OCI-LY7 (cell line): ENCODE results near the gene TCAP. TPM values are rescaled to one million over a fixed set of nuclear protein-coding genes. Genes with fewer than 3 reads are reported as not detected.

Experiments used
- BruUV-seq: library from RNA; stranded (reverse); fragments of 400-500 nt; replicated peaks from 2 replicates; lab custom pipeline; 2021; lab: Mats Ljungman, UMichigan
- CTCF ChIA-PET: fragments of 300-600 bp; sonication (Branson Sonifier 250); formaldehyde crosslinking; loops from one replicate; lab custom pipeline; 2022; ENCODE audit warnings: antibody characterized with exemption; ENCODE audit not compliant: unreplicated experiment; lab: Charles Lee
- POLR2A ChIA-PET: fragments of 300-600 bp; sonication (Branson Sonifier 250); formaldehyde crosslinking; loops from one replicate; lab custom pipeline; 2022; ENCODE audit warnings: antibody characterized with exemption; lab: Charles Lee
- DNase-seq: peaks from one replicate; pipeline ENCODE4 v3.0.0-alpha.2; 2015; ENCODE audit warnings: low spot score
- H2AFZ ChIP-seq: fragments of 200-600 bp; sonication (generic), shearing (Covaris generic); 2 replicates; pipeline ENCODE4 v1.6.1; 2014; ENCODE audit warnings: mild to moderate bottlenecking, antibody characterized with exemption, low read length, moderate library complexity
- H3K27ac ChIP-seq: fragments of 200-600 bp; sonication (generic); 2 replicates; pipeline ENCODE4 v1.5.1; 2014; ENCODE audit warnings: mixed run types, low read depth, mild to moderate bottlenecking, moderate library complexity, low read length, inconsistent platforms; ENCODE audit not compliant: poor library complexity, severe bottlenecking
- H3K36me3 ChIP-seq: fragments of 200-600 bp; sonication (generic); 2 replicates; pipeline ENCODE4 v1.6.1; 2014; ENCODE audit warnings: mild to moderate bottlenecking, antibody characterized with exemption, low read length, moderate library complexity, mixed read lengths; ENCODE audit not compliant: insufficient read depth
- H3K4me1 ChIP-seq: fragments of 200-600 bp; sonication (generic); 2 replicates; pipeline ENCODE4 v1.5.1; 2014; ENCODE audit warnings: mild to moderate bottlenecking, low read length; ENCODE audit not compliant: insufficient read depth, poor library complexity, severe bottlenecking
- H3K4me2 ChIP-seq: fragments of 200-600 bp; sonication (generic); 2 replicates; pipeline ENCODE4 v1.6.1; 2014; ENCODE audit warnings: mild to moderate bottlenecking, low read length
- H3K4me3 ChIP-seq: fragments of 200-600 bp; sonication (generic); 2 replicates; pipeline ENCODE4 v1.5.1; 2014; ENCODE audit warnings: mild to moderate bottlenecking, low read depth, low read length; ENCODE audit not compliant: poor library complexity, severe bottlenecking
- H3K79me2 ChIP-seq: fragments of 200-600 bp; sonication (generic); 2 replicates; pipeline ENCODE4 v1.6.1; 2016; ENCODE audit warnings: low read depth, mild to moderate bottlenecking, low read length, moderate library complexity, mixed read lengths; ENCODE audit not compliant: insufficient read depth
- H3K9me2 ChIP-seq: fragments of 200-600 bp; sonication (generic); 2 replicates; pipeline ENCODE4 v1.6.1; 2016; ENCODE audit warnings: mild to moderate bottlenecking, low read length, mixed read lengths; ENCODE audit not compliant: insufficient read depth
- H3K9me3 ChIP-seq: fragments of 200-600 bp; sonication (generic); 2 replicates; pipeline ENCODE4 v1.6.1; 2014; ENCODE audit warnings: mild to moderate bottlenecking, mixed run types, low read length, mixed read lengths
- H4K20me1 ChIP-seq: fragments of 200-600 bp; sonication (generic); 2 replicates; pipeline ENCODE4 v1.6.1; 2014; ENCODE audit warnings: mild to moderate bottlenecking, antibody characterized with exemption, low read length, moderate library complexity, mixed read lengths; ENCODE audit not compliant: insufficient read depth
- EZH2phosphoT487 ChIP-seq: fragments of 200-600 bp; sonication (generic); IDR thresholded peaks from 2 replicates; pipeline ENCODE4 v1.6.1; 2018; ENCODE audit warnings: low read depth, borderline replicate concordance, mild to moderate bottlenecking, mixed run types, antibody characterized with exemption, low read length, moderate library complexity, mixed read lengths
- intact Hi-C: fragments of 100-400 bp; cut with micrococcal nuclease; formaldehyde crosslinking; loops from one replicate; pipeline ENCODE4 v1.10.0; 2022; ENCODE audit not compliant: unreplicated experiment
- total RNA-seq, 2 experiments: library from RNA; depleted of rRNA in 1 of 2; stranded (reverse); fragments of >200 nt in 1 of 2; shearing (Covaris generic) in 1 of 2; gene quantifications; 2 replicates each; pipeline ENCODE4 v1.2.3, GENCODE V29; 2014 to 2022
- TF ChIP-seq, protein P1 (sequence below): fragments of 200-600 bp; sonication (generic); conservative IDR thresholded peaks from 2 replicates; pipeline ENCODE4 v1.5.1; 2014; ENCODE audit warnings: mild to moderate bottlenecking, antibody characterized with exemption, low read length, moderate library complexity, mixed read lengths

TCAP gene
- total RNA-seq, 2 experiments from 2014 or later: 1.5 to 2.7 TPM

DNA sequence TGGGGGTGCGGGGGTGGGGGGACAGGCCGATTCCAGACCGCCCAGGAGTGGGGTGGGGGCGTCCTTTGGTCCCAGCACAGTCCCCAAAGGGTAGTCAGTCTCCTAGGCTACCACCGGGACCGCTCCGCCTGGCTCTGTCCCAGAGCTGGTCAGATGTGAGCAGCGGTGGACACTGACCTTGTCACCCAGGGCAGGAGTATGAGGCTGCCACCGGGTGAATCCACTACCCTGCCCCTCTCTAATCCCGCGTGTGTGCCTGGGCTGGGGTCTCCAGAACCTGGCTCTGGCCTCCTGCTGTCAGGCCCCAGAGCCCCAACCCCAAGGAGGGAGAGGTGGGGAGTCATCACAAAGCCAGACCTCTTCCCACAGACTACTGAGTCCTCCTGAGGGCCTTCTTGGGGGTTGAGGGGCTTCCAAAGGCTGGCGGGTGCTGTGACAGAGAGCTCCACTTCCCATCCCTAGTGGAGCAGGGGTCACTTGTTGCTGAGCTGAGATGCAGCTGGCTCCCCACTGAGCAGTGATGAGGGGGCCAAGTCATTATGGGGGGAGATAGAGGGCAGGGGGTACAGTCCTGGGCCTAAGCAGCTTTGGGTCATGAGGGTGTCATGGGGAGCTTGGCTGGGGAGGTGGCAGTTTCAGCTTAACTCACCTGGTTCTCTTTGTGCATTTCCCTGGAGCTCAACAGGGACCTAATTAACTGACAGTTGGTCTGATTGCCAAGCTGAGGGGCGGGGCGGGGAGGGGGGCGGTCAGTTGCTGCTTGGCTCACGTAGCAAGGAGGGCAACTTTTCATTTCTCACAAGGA lies 37.2 kb upstream of the TCAP start:
- Histone ChIP-seq H3K27ac (no peak overlapping the region), H3K9me3 (no peaks in the 10 kb centered on the region), H3K4me2 (no peak overlapping the region), H3K4me3 (no peak overlapping the region), H3K4me1 (peaks cover 22% of the 10 kb centered on the region), H3K9me2 (no peaks in the 10 kb centered on the region), H4K20me1 (no peaks in the 10 kb centered on the region), H3K36me3 (no peaks in the 10 kb centered on the region), H2AFZ (no peak overlapping the region), H3K79me2 (no peaks in the 10 kb centered on the region)
- BruUV-seq: no TSS peak
- CTCF ChIA-PET: interaction anchor here (0.6 to 0.7 kb wide), 2 partner anchors 43 to 228 kb away, joined by 5 to 6 read pairs; no protein-coding TSS in a partner anchor
- no peak for DNase-seq
- POLR2A ChIA-PET: interaction anchor here (0.6 to 1.5 kb wide), 2 partner anchors 10 to 393 kb away, joined by 3 to 6 read pairs; no protein-coding TSS in a partner anchor
- no peak for TF ChIP-seq EZH2phosphoT487
- TF ChIP-seq, protein P1, sequence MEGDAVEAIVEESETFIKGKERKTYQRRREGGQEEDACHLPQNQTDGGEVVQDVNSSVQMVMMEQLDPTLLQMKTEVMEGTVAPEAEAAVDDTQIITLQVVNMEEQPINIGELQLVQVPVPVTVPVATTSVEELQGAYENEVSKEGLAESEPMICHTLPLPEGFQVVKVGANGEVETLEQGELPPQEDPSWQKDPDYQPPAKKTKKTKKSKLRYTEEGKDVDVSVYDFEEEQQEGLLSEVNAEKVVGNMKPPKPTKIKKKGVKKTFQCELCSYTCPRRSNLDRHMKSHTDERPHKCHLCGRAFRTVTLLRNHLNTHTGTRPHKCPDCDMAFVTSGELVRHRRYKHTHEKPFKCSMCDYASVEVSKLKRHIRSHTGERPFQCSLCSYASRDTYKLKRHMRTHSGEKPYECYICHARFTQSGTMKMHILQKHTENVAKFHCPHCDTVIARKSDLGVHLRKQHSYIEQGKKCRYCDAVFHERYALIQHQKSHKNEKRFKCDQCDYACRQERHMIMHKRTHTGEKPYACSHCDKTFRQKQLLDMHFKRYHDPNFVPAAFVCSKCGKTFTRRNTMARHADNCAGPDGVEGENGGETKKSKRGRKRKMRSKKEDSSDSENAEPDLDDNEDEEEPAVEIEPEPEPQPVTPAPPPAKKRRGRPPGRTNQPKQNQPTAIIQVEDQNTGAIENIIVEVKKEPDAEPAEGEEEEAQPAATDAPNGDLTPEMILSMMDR: no peak
- intact Hi-C loops: no loop called here

DNA sequence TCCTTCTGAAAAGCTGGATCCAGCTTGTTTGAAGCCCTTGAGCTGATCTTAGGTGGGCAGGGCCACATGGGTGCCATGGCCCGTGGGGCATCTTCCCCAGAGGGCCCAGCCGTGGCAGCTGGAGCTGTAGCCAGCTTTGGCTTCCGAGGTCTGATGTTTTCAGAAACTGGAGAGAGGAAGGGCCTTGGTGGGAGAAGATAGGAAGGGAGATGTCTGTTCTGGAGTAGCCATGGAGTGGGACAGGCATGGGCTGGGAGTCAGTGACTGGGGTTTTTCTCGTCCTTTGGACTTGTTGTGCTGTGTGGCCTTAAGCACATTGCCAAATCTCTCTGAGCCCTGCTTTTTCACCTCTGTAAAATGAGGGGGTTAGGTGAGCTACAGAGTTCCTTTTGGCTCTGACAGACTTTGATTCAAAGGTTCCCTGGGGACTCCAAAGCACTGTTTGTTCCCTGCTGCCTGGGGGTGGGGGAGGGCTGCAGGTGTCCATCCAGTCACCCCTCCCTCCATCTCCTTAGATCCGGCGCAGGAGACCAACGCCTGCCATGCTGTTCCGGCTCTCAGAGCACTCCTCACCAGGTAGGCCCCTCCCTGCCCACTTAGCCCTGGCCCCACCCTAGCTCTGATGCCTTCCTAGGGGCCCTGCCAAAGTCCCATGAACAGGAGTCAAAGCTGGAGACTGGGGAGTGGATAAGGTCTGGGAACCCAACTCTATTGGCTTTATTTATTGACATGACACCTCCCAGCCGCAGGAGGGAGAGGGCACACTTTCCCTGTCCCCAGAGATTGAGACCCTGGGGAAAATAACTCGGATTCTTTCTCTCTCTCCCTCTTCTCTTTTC lies 36.3 kb upstream of the TCAP start:
- no peak overlapping the region for H2AFZ ChIP-seq
- ChIA-PET POLR2A (interaction anchor here (1.5 kb wide), 1 partner anchor 9 kb away, joined by 6 read pairs; no protein-coding TSS in a partner anchor), CTCF (interaction anchor here (0.6 kb wide), 1 partner anchor 328 kb away, joined by 3 read pairs; no protein-coding TSS in a partner anchor)
- no peaks in the 10 kb centered on the region for H4K20me1 ChIP-seq
- H3K36me3 ChIP-seq: no peaks in the 10 kb centered on the region
- no peak overlapping the region for H3K4me2 ChIP-seq
- TF ChIP-seq, protein P1: no peak
- no peak for TF ChIP-seq EZH2phosphoT487
- intact Hi-C loops: no loop called here
- H3K79me2 ChIP-seq: no peaks in the 10 kb centered on the region
- no peak overlapping the region for H3K27ac ChIP-seq
- peaks cover 13% of the 10 kb centered on the region for H3K4me1 ChIP-seq
- H3K4me3 ChIP-seq: no peak overlapping the region
- no TSS peak for BruUV-seq
- no peak for DNase-seq
- H3K9me2 ChIP-seq: no peaks in the 10 kb centered on the region
- no peaks in the 10 kb centered on the region for H3K9me3 ChIP-seq
